SK-N-SH (cell line): ENCODE results near the gene PRDM15. TPM values are rescaled to one million over a fixed set of nuclear protein-coding genes. Genes with fewer than 3 reads are reported as not detected.

ENCODE experiments used
- CTCF ChIA-PET: fragments of 300-600, 350-600 bp; formaldehyde crosslinking; extraction: SDS; loops from one replicate; lab custom pipeline; 2021; lab: Yijun Ruan, JAX
- POLR2A ChIA-PET: fragments of 350-600 bp; sonication (Branson Sonifier 250); formaldehyde crosslinking; extraction: SDS; loops from one replicate; lab custom pipeline; 2020; ENCODE audit warnings: antibody characterized with exemption, inconsistent platforms; lab: Yijun Ruan, JAX
- DNase-seq: peaks from one replicate; pipeline ENCODE4 v3.0.0; 2012
- H2AFZ ChIP-seq: fragments of 200-600 bp; sonication (generic); 2 replicates; pipeline ENCODE4 v1.8.1; 2016; ENCODE audit warnings: antibody characterized with exemption, mild to moderate bottlenecking, low read depth
- H3F3A ChIP-seq: fragments of 200-600 bp; sonication (generic); replicated peaks from 2 replicates; pipeline ENCODE3; 2016; ENCODE audit warnings: antibody characterized with exemption, mild to moderate bottlenecking; ENCODE audit not compliant: insufficient read depth
- H3K27ac ChIP-seq, 2 experiments: fragments of 200-500 bp in 1 of 2; fragments of 200-600 bp in 1 of 2; sonication (Bioruptor generic) in 1 of 2; sonication (generic), shearing (Covaris generic) in 1 of 2; 2 replicates each; pipeline versions ENCODE4 v1.5.1 to v1.6.1; 2014 to 2016; ENCODE audit warnings: low read depth in 2 of 2, inconsistent platforms in 1 of 2, low read length in 1 of 2, mild to moderate bottlenecking in 1 of 2, mixed read lengths in 1 of 2
- H3K27me3 ChIP-seq: fragments of 200-600 bp; sonication (generic), shearing (Covaris generic); 2 replicates; pipeline ENCODE4 v1.6.1; 2016; ENCODE audit warnings: mixed run types; ENCODE audit not compliant: insufficient read depth
- H3K36me3 ChIP-seq, 2 experiments: fragments of 200-500 bp in 1 of 2; fragments of 200-600 bp in 1 of 2; sonication (Bioruptor generic) in 1 of 2; sonication (generic) in 1 of 2; replicated peaks in 1 of 2; 2 replicates each; pipeline versions ENCODE3 to v1.5.1; 2014 to 2016; ENCODE audit warnings: low read length in 1 of 2, mild to moderate bottlenecking in 1 of 2; ENCODE audit not compliant: insufficient read depth in 2 of 2, control insufficient read depth in 1 of 2
- H3K4me1 ChIP-seq, 2 experiments: fragments of 200-500 bp in 1 of 2; fragments of 200-600 bp in 1 of 2; sonication (Bioruptor generic) in 1 of 2; sonication (generic), shearing (Covaris generic) in 1 of 2; 2 replicates each; pipeline versions ENCODE4 v1.5.1 to v1.6.1; 2014 to 2016; ENCODE audit warnings: low read depth in 1 of 2, low read length in 1 of 2, mixed run types in 1 of 2; ENCODE audit not compliant: insufficient read depth in 2 of 2, control insufficient read depth in 1 of 2
- H3K4me2 ChIP-seq: fragments of 200-600 bp; sonication (generic), shearing (Covaris generic); 2 replicates; pipeline ENCODE4 v1.6.1; 2017; ENCODE audit warnings: mixed run types
- H3K4me3 ChIP-seq, 2 experiments: fragments of 200-500 bp in 1 of 2; fragments of 200-600 bp in 1 of 2; sonication (Bioruptor generic) in 1 of 2; sonication (generic), shearing (Covaris generic) in 1 of 2; 2 replicates each; pipeline versions ENCODE4 v1.5.1 to v1.8.1; 2014 to 2016; ENCODE audit warnings: low read depth in 2 of 2, inconsistent platforms in 1 of 2, low read length in 1 of 2, mild to moderate bottlenecking in 1 of 2, mixed read lengths in 1 of 2, moderate library complexity in 1 of 2
- H3K79me2 ChIP-seq: fragments of 200-600 bp; sonication (generic); 2 replicates; pipeline ENCODE4 v1.8.1; 2017; ENCODE audit warnings: mild to moderate bottlenecking; ENCODE audit not compliant: insufficient read depth
- H3K9ac ChIP-seq: fragments of 200-600 bp; sonication (generic); 2 replicates; pipeline ENCODE4 v1.6.1; 2017; ENCODE audit warnings: mixed run types
- H3K9me2 ChIP-seq: fragments of 200-600 bp; sonication (generic); 2 replicates; pipeline ENCODE4 v1.6.1; 2017; ENCODE audit warnings: mixed run types
- H3K9me3 ChIP-seq: fragments of 200-600 bp; sonication (generic); 2 replicates; pipeline ENCODE4 v1.6.1; 2017; ENCODE audit warnings: mixed run types, mild to moderate bottlenecking, moderate library complexity
- H4K20me1 ChIP-seq: fragments of 200-600 bp; sonication (generic); 2 replicates; pipeline ENCODE4 v1.6.1; 2017; ENCODE audit warnings: mild to moderate bottlenecking, mixed run types; ENCODE audit not compliant: insufficient read depth
- CHD2 ChIP-seq: fragments of 150-350 bp; IDR thresholded peaks from 2 replicates; pipeline ENCODE4 v1.6.1; 2018; ENCODE audit warnings: low read length; ENCODE audit not compliant: partially characterized antibody
- ELF1 ChIP-seq: IDR thresholded peaks from 2 replicates; pipeline ENCODE4 v1.4.0; 2012
- EP300 ChIP-seq, 2 experiments: IDR thresholded peaks; 2 replicates each; pipeline versions ENCODE4 v1.4.0 to v1.6.1; 2012; ENCODE audit warnings: borderline replicate concordance in 1 of 2, low read depth in 1 of 2, low read length in 1 of 2
- EZH2phosphoT487 ChIP-seq: fragments of 200-600 bp; sonication (generic); IDR thresholded peaks from 2 replicates; pipeline ENCODE4 v1.6.1; 2017; ENCODE audit warnings: low read depth, mixed run types, mild to moderate bottlenecking, antibody characterized with exemption, moderate library complexity, borderline replicate concordance
- FOXJ3 ChIP-seq: sonication (generic); formaldehyde crosslinking; IDR thresholded peaks from 2 replicates; pipeline ENCODE4 v1.5.1; 2020; ENCODE audit warnings: mild to moderate bottlenecking, missing genetic modification reagents
- FOXM1 ChIP-seq: IDR thresholded peaks from 2 replicates; pipeline ENCODE4 v1.4.0; 2012; ENCODE audit warnings: low read depth, mild to moderate bottlenecking
- JUND ChIP-seq: IDR thresholded peaks from 2 replicates; pipeline ENCODE4 v1.4.0; 2012
- MXI1 ChIP-seq: IDR thresholded peaks from 2 replicates; pipeline ENCODE4 v1.6.1; 2012; ENCODE audit warnings: mild to moderate bottlenecking, low read depth, low read length, improper control_type of control experiment
- NFIC ChIP-seq: IDR thresholded peaks from 2 replicates; pipeline ENCODE4 v1.4.0; 2012; ENCODE audit warnings: borderline replicate concordance
- NRF1 ChIP-seq: IDR thresholded peaks from 2 replicates; pipeline ENCODE4 v1.6.1; 2012; ENCODE audit warnings: low read depth, mild to moderate bottlenecking, low read length
- PBX3 ChIP-seq: IDR thresholded peaks from 2 replicates; pipeline ENCODE4; 2012
- RAD21 ChIP-seq: IDR thresholded peaks from 2 replicates; pipeline ENCODE4 v1.6.1; 2012; ENCODE audit warnings: mild to moderate bottlenecking, low read length
- RXRA ChIP-seq: IDR thresholded peaks from 2 replicates; pipeline ENCODE4 v1.4.0; 2012; ENCODE audit warnings: low read depth, mild to moderate bottlenecking, borderline replicate concordance
- SIN3A ChIP-seq: IDR thresholded peaks from 2 replicates; pipeline ENCODE4 v1.6.1; 2012; ENCODE audit warnings: low read depth, mild to moderate bottlenecking, low read length, moderate library complexity, borderline replicate concordance
- SMC3 ChIP-seq: IDR thresholded peaks from 2 replicates; pipeline ENCODE4 v1.6.1; 2012; ENCODE audit warnings: low read depth, low read length, improper control_type of control experiment
- TEAD4 ChIP-seq: IDR thresholded peaks from 2 replicates; pipeline ENCODE4 v1.4.0; 2012; ENCODE audit warnings: mild to moderate bottlenecking, borderline replicate concordance; ENCODE audit not compliant: insufficient read depth
- USF2 ChIP-seq: fragments of 150-350 bp; IDR thresholded peaks from 2 replicates; pipeline ENCODE4 v1.6.1; 2017; ENCODE audit warnings: antibody characterized with exemption, low read length, low read depth, borderline replicate concordance
- WGBS: methylation state at CpG from one replicate; pipeline ENCODE4 v1.1.6; 2017; ENCODE audit warnings: low lambda C conversion rate; 5-methylcytosine and 5-hydroxymethylcytosine counted together
- polyA plus RNA-seq, 3 experiments: library from polyadenylated mRNA; depleted of rRNA; stranded (reverse); fragments of >200 nt; gene quantifications; 2 replicates each; pipeline ENCODE4 v1.2.3, GENCODE V29; 2012
- TF ChIP-seq, protein P1 (sequence below): fragments of 150-350 bp; IDR thresholded peaks from 2 replicates; pipeline ENCODE4 v1.6.1; 2016; ENCODE audit warnings: mild to moderate bottlenecking, low read depth, low read length
- TF ChIP-seq, protein P2 (sequence below): IDR thresholded peaks from 2 replicates; pipeline ENCODE4 v1.6.1; 2012; ENCODE audit warnings: mild to moderate bottlenecking, low read depth, low read length, moderate library complexity
- TF ChIP-seq, protein P3 (sequence below): IDR thresholded peaks from 2 replicates; pipeline ENCODE4 v1.4.0; 2012; ENCODE audit warnings: low read depth

Gene PRDM15
- polyA plus RNA-seq, 1 of the 3 experiments (the other 2 are of a cell fraction), result 7.0 TPM

DNA sequence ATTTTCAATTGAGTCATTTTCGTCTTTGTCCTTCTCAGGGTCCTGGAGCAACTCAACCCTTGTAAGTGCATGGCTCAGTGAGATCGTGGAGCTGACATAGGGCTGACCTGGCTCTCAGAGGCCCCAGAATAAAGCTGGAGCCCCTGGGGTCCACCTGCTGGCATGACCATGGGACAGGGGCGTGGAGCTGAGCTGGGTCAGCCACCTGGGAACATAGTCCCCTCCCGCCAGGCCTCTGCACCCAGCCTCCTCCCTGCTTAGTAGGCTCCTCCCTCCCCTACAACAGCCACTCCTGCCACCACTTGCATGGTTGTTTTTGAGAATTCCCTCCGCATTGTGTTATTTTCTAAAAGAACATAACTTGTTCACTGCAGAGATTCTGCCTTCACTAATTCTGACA, 109.2 kb downstream of the PRDM15 start:
- Histone ChIP-seq H3K4me3 (no peak overlapping the region), H3K36me3 (no peaks in the 10 kb centered on the region), H3K9ac (no peak overlapping the region), H3K27ac (no peak overlapping the region), H3K9me3 (no peaks in the 10 kb centered on the region), H2AFZ (no peak overlapping the region), H3K9me2 (no peaks in the 10 kb centered on the region), H3K4me2 (no peak overlapping the region), H3F3A (peaks cover 14% of the 10 kb centered on the region), H3K79me2 (peaks cover 5% of the 10 kb centered on the region; the same call in 1 of the 2 replicates), H3K4me1 (no peaks in the 10 kb centered on the region), H3K27me3 (no peaks in the 10 kb centered on the region), H4K20me1 (no peaks in the 10 kb centered on the region)
- CTCF ChIA-PET, result interaction anchor here (0.6 to 3.4 kb wide), 5 partner anchors 8 to 159 kb away, joined by 3 to 31 read pairs (median 4); no protein-coding TSS in a partner anchor
- no peak for TF ChIP-seq USF2
- TF ChIP-seq EP300 (IDR thresholded peaks at IDR 0.05; ENCODE audit: borderline replicate concordance in 1 of 2, low read depth in 1 of 2, low read length in 1 of 2), result no peak
- TF ChIP-seq PBX3, result no peak
- TF ChIP-seq MXI1, result no peak
- no peak for TF ChIP-seq JUND
- no peak for TF ChIP-seq EZH2phosphoT487
- TF ChIP-seq, protein P1, sequence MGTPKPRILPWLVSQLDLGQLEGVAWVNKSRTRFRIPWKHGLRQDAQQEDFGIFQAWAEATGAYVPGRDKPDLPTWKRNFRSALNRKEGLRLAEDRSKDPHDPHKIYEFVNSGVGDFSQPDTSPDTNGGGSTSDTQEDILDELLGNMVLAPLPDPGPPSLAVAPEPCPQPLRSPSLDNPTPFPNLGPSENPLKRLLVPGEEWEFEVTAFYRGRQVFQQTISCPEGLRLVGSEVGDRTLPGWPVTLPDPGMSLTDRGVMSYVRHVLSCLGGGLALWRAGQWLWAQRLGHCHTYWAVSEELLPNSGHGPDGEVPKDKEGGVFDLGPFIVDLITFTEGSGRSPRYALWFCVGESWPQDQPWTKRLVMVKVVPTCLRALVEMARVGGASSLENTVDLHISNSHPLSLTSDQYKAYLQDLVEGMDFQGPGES, result no peak
- no peak for TF ChIP-seq RXRA
- no peak for TF ChIP-seq SIN3A
- no peak for TF ChIP-seq TEAD4
- no peak for TF ChIP-seq FOXJ3 (CRISPR knock-in tag)
- TF ChIP-seq NFIC, result no peak
- no peak for TF ChIP-seq ELF1
- no peak for TF ChIP-seq NRF1
- no peak for TF ChIP-seq CHD2
- TF ChIP-seq, protein P2, sequence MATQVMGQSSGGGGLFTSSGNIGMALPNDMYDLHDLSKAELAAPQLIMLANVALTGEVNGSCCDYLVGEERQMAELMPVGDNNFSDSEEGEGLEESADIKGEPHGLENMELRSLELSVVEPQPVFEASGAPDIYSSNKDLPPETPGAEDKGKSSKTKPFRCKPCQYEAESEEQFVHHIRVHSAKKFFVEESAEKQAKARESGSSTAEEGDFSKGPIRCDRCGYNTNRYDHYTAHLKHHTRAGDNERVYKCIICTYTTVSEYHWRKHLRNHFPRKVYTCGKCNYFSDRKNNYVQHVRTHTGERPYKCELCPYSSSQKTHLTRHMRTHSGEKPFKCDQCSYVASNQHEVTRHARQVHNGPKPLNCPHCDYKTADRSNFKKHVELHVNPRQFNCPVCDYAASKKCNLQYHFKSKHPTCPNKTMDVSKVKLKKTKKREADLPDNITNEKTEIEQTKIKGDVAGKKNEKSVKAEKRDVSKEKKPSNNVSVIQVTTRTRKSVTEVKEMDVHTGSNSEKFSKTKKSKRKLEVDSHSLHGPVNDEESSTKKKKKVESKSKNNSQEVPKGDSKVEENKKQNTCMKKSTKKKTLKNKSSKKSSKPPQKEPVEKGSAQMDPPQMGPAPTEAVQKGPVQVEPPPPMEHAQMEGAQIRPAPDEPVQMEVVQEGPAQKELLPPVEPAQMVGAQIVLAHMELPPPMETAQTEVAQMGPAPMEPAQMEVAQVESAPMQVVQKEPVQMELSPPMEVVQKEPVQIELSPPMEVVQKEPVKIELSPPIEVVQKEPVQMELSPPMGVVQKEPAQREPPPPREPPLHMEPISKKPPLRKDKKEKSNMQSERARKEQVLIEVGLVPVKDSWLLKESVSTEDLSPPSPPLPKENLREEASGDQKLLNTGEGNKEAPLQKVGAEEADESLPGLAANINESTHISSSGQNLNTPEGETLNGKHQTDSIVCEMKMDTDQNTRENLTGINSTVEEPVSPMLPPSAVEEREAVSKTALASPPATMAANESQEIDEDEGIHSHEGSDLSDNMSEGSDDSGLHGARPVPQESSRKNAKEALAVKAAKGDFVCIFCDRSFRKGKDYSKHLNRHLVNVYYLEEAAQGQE, result no peak
- TF ChIP-seq RAD21, result no peak
- TF ChIP-seq, protein P3, sequence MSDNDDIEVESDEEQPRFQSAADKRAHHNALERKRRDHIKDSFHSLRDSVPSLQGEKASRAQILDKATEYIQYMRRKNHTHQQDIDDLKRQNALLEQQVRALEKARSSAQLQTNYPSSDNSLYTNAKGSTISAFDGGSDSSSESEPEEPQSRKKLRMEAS, result no peak
- TF ChIP-seq SMC3, result no peak
- TF ChIP-seq FOXM1, result no peak
- DNase-seq, result no peak
- WGBS, result 90% methylated on average over 2 of the region's 5 CpGs
- POLR2A ChIA-PET, result no interaction called here
